ENCODE results near the gene TMEM123.

Gene TMEM123

DNA sequence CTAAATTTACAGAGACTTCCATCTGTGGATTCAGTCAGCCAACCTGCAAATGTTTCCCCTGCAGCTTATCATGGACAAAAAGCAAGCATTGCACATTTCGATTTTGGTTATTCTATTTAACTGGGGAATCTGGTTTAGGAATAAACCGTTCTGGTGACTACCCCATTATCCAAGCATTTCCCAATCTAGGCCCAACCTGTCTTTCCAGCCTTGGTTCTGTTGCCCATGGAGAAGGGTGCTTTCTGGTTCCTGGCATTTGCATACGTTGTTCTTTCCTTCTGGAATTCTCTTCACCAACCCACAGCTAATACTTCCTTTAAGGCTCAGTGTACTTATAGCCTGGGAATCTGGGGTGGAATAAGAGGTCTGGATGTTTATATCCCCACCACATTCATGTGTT, 1.4 kb upstream of the TMEM123 start:
- no peaks in the 10 kb centered on the region for H3K36me3 ChIP-seq (ENCODE audit: control insufficient read depth in 1 of 2, insufficient read depth in 2 of 2, low read length in 2 of 2)
- H3K9ac ChIP-seq (ENCODE audit: low read length): no peak overlapping the region
- peaks cover 19% of the 10 kb centered on the region for H3K79me1 ChIP-seq (ENCODE audit: low read length)
- H3K23ac ChIP-seq (ENCODE audit: low read length): no peak overlapping the region
- H2BK120ac ChIP-seq (ENCODE audit: insufficient read depth, low read length, poor library complexity): no peak overlapping the region
- H3K79me2 ChIP-seq (ENCODE audit: control insufficient read depth, insufficient read depth, low read length, poor library complexity): peaks cover 9% of the 10 kb centered on the region
- H3K18ac ChIP-seq (ENCODE audit: low read length): no peak overlapping the region
- H2AK5ac ChIP-seq (ENCODE audit: low read length): no peak overlapping the region
- no peak overlapping the region for H4K12ac ChIP-seq (ENCODE audit: low read depth, low read length)
- H3K14ac ChIP-seq (ENCODE audit: low read length): no peak overlapping the region
- no peak overlapping the region for H2BK12ac ChIP-seq (ENCODE audit: low read length)
- H4K91ac ChIP-seq (ENCODE audit: low read depth, low read length): no peak overlapping the region
- no peak overlapping the region for H3K4ac ChIP-seq (ENCODE audit: low read depth, low read length)
- no peak overlapping the region for H3K4me3 ChIP-seq (ENCODE audit: low read depth, low read length)
- peaks cover 0 to 9% of the 10 kb centered on the region in 2 experiments for H3K4me1 ChIP-seq (ENCODE audit: control insufficient read depth in 1 of 2, insufficient read depth in 2 of 2, low read length in 2 of 2)
- H4K8ac ChIP-seq (ENCODE audit: low read depth, low read length): no peak overlapping the region
- H3K4me2 ChIP-seq (ENCODE audit: low read length): no peak overlapping the region
- no peak overlapping the region for H3K27ac ChIP-seq (ENCODE audit: low read depth, low read length)
- no peak overlapping the region for H2AFZ ChIP-seq (ENCODE audit: insufficient read depth, low read length, poor library complexity)
- no peak for DNase-seq
- no CpG with 5 or more reads among the region's 3 CpGs for WGBS (ENCODE audit: extremely low coverage, insufficient coverage, insufficient read length)
- H3K27me3 ChIP-seq (ENCODE audit: insufficient read depth, low read length): no peaks in the 10 kb centered on the region
- H2BK5ac ChIP-seq (ENCODE audit: low read depth, low read length, poor library complexity): no peak overlapping the region
- no peaks in the 10 kb centered on the region for H3K9me3 ChIP-seq (ENCODE audit: insufficient read depth, low read depth, low read length)

DNA sequence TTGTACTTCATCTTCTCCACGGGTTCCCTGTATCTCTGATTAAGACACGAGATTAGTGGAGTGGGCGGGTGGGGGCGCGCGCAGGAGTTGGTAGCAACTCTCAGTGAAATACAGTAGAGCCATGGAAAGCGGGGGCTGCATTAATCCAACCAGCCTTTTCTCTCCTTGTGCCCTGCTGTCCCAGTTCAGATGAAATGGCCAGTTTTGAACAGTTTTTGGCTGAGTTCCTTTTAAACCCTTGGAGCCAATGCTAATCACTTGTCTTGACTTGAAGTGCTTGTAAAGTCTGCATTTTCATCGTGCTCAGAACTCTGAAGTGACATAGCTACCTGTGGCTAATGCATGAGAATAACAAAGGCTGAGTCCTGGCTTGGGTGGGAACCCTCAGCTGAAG, 734 bp upstream of the TMEM123 start:
- H3K9ac ChIP-seq (ENCODE audit: low read length): no peak overlapping the region
- no peaks in the 10 kb centered on the region for H3K27me3 ChIP-seq (ENCODE audit: insufficient read depth, low read length)
- DNase-seq: no peak
- peaks cover 0 to 9% of the 10 kb centered on the region in 2 experiments for H3K4me1 ChIP-seq (ENCODE audit: control insufficient read depth in 1 of 2, insufficient read depth in 2 of 2, low read length in 2 of 2)
- H2BK12ac ChIP-seq (ENCODE audit: low read length): no peak overlapping the region
- peak overlapping the region; percentile 55 for H2BK5ac ChIP-seq (ENCODE audit: low read depth, low read length, poor library complexity)
- H4K91ac ChIP-seq (ENCODE audit: low read depth, low read length): peak overlapping the region; percentile 68
- no CpG with 5 or more reads among the region's 8 CpGs for WGBS (ENCODE audit: extremely low coverage, insufficient coverage, insufficient read length)
- H3K4ac ChIP-seq (ENCODE audit: low read depth, low read length): no peak overlapping the region
- no peaks in the 10 kb centered on the region for H3K36me3 ChIP-seq (ENCODE audit: control insufficient read depth in 1 of 2, insufficient read depth in 2 of 2, low read length in 2 of 2)
- H2AK5ac ChIP-seq (ENCODE audit: low read length): no peak overlapping the region
- no peak overlapping the region for H3K14ac ChIP-seq (ENCODE audit: low read length)
- H3K9me3 ChIP-seq (ENCODE audit: insufficient read depth, low read depth, low read length): no peaks in the 10 kb centered on the region
- H3K18ac ChIP-seq (ENCODE audit: low read length): peak overlapping the region; percentile 71
- H3K4me2 ChIP-seq (ENCODE audit: low read length): peak overlapping the region; percentile 87
- H3K79me2 ChIP-seq (ENCODE audit: control insufficient read depth, insufficient read depth, low read length, poor library complexity): peaks cover 9% of the 10 kb centered on the region
- peak overlapping the region; percentile 75 for H2AFZ ChIP-seq (ENCODE audit: insufficient read depth, low read length, poor library complexity)
- H3K23ac ChIP-seq (ENCODE audit: low read length): no peak overlapping the region
- H3K79me1 ChIP-seq (ENCODE audit: low read length): peaks cover 19% of the 10 kb centered on the region
- H3K27ac ChIP-seq (ENCODE audit: low read depth, low read length): no peak overlapping the region
- peak overlapping the region; percentile 61 for H2BK120ac ChIP-seq (ENCODE audit: insufficient read depth, low read length, poor library complexity)
- H4K12ac ChIP-seq (ENCODE audit: low read depth, low read length): peak overlapping the region; percentile 12
- peak overlapping the region; percentile 97 for H3K4me3 ChIP-seq (ENCODE audit: low read depth, low read length)
- peak overlapping the region; percentile 55 for H4K8ac ChIP-seq (ENCODE audit: low read depth, low read length)

DNA sequence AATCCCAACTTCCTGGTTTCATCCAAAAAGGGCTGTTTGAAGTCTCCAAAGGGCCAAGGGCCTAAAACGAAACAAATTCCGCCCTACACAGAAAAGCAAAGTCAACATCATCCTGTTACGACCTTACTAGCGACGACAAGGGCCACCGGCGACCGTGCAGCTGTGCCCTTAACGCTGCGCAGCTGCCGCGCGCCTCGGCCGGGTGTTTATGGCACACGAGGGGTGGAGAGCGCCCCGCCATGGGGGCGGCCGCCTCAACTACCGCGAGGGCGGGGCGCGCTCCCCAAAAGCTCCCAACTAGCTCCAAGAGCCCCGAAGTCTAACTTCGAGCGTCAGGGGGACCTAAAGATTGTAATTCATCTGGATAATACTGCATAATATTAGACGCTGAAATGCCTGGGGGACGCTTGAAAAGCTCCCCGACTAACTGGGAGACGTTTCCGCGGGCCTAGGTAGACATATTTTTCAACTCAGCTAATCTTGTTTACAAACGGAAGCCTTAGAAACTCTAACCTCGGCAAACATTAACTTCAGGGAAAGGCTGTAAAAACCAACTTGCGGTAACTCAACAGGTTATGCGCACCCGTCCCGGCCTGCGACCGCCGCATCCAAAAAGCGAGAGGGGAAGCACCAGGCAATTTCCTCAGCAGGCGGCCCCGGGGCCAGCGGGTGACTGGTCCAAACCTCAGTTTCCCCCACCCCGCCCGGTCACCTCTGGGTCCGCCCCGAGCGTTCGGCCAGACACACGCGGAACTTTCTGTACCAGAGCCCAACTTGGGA, 694 bp downstream of the TMEM123 start:
- Histone ChIP-seq H3K4ac (ENCODE audit: low read depth, low read length) (peak overlapping the region; percentile 99), H3K4me2 (ENCODE audit: low read length) (peak overlapping the region; percentile 87), H3K27me3 (ENCODE audit: insufficient read depth, low read length) (no peaks in the 10 kb centered on the region), H2BK12ac (ENCODE audit: low read length) (peak overlapping the region; percentile 80), H3K4me1 (ENCODE audit: control insufficient read depth in 1 of 2, insufficient read depth in 2 of 2, low read length in 2 of 2) (peaks cover 0 to 9% of the 10 kb centered on the region in 2 experiments), H2BK5ac (ENCODE audit: low read depth, low read length, poor library complexity) (peak overlapping the region; percentile 86), H3K23ac (ENCODE audit: low read length) (no peak overlapping the region), H4K91ac (ENCODE audit: low read depth, low read length) (peak overlapping the region; percentile 91), H2AFZ (ENCODE audit: insufficient read depth, low read length, poor library complexity) (peak overlapping the region; percentile 74), H3K36me3 (ENCODE audit: control insufficient read depth in 1 of 2, insufficient read depth in 2 of 2, low read length in 2 of 2) (no peaks in the 10 kb centered on the region), H3K27ac (ENCODE audit: low read depth, low read length) (peak overlapping the region; percentile 67), H3K9me3 (ENCODE audit: insufficient read depth, low read depth, low read length) (no peaks in the 10 kb centered on the region), H3K14ac (ENCODE audit: low read length) (peak overlapping the region; percentile 98), H4K12ac (ENCODE audit: low read depth, low read length) (peak overlapping the region; percentile 86), H3K79me1 (ENCODE audit: low read length) (peaks cover 19% of the 10 kb centered on the region), H3K9ac (ENCODE audit: low read length) (peak overlapping the region; percentile 86), H3K18ac (ENCODE audit: low read length) (peak overlapping the region; percentile 96), H3K4me3 (ENCODE audit: low read depth, low read length) (peak overlapping the region; percentile 97), H2AK5ac (ENCODE audit: low read length) (peak overlapping the region; percentile 96), H3K79me2 (ENCODE audit: control insufficient read depth, insufficient read depth, low read length, poor library complexity) (peaks cover 9% of the 10 kb centered on the region), H2BK120ac (ENCODE audit: insufficient read depth, low read length, poor library complexity) (peak overlapping the region; percentile 81), H4K8ac (ENCODE audit: low read depth, low read length) (peak overlapping the region; percentile 97)
- DNase-seq: peak in 1 of 2 donors; percentile 50
- no CpG with 5 or more reads among the region's 55 CpGs for WGBS (ENCODE audit: extremely low coverage, insufficient coverage, insufficient read length)

DNA sequence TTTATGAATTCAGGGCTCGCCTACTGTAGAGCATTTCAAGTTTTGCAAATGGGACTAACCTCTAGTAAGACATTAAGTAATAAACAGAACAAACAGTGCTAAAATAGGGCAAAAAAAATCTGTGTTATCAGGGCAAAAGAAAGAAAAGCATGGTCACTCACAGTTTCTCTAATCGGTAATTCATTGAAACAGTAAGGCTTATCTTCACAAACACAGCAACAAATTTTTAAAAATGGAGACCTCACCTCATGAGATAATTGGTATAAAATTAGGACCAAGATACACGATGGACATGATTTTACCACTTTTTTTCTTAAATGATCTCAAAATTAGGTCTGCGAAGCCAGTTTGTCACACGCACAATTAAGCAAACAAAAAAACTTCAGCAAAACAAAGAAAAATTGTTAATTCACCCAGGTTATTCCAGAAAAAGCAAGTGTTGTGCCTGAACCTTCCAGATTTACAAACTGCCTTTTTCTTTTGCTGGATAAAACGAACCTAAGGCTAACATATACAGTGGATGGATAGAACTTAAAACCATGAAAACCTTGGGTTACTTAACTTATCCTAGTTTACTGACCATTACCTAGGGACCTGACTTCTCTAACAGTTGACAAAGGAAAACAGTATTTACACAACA, 1.4 kb downstream of the TMEM123 start:
- Histone ChIP-seq H3K79me1 (ENCODE audit: low read length) (peaks cover 19% of the 10 kb centered on the region), H3K9ac (ENCODE audit: low read length) (no peak overlapping the region), H3K23ac (ENCODE audit: low read length) (no peak overlapping the region), H4K8ac (ENCODE audit: low read depth, low read length) (no peak overlapping the region), H2AK5ac (ENCODE audit: low read length) (no peak overlapping the region), H3K4me1 (ENCODE audit: control insufficient read depth in 1 of 2, insufficient read depth in 2 of 2, low read length in 2 of 2) (peaks cover 0 to 9% of the 10 kb centered on the region in 2 experiments), H2AFZ (ENCODE audit: insufficient read depth, low read length, poor library complexity) (no peak overlapping the region), H3K4me3 (ENCODE audit: low read depth, low read length) (no peak overlapping the region), H3K14ac (ENCODE audit: low read length) (no peak overlapping the region), H2BK12ac (ENCODE audit: low read length) (no peak overlapping the region), H3K79me2 (ENCODE audit: control insufficient read depth, insufficient read depth, low read length, poor library complexity) (peaks cover 9% of the 10 kb centered on the region), H3K4ac (ENCODE audit: low read depth, low read length) (no peak overlapping the region), H4K12ac (ENCODE audit: low read depth, low read length) (no peak overlapping the region), H3K27ac (ENCODE audit: low read depth, low read length) (no peak overlapping the region), H4K91ac (ENCODE audit: low read depth, low read length) (no peak overlapping the region), H3K4me2 (ENCODE audit: low read length) (peak overlapping the region; percentile 87), H2BK120ac (ENCODE audit: insufficient read depth, low read length, poor library complexity) (no peak overlapping the region), H3K36me3 (ENCODE audit: control insufficient read depth in 1 of 2, insufficient read depth in 2 of 2, low read length in 2 of 2) (no peaks in the 10 kb centered on the region), H2BK5ac (ENCODE audit: low read depth, low read length, poor library complexity) (no peak overlapping the region), H3K27me3 (ENCODE audit: insufficient read depth, low read length) (no peaks in the 10 kb centered on the region), H3K18ac (ENCODE audit: low read length) (no peak overlapping the region), H3K9me3 (ENCODE audit: insufficient read depth, low read depth, low read length) (no peaks in the 10 kb centered on the region)
- whole genome bisulfite sequencing (ENCODE audit: extremely low coverage, insufficient coverage, insufficient read length): no CpG with 5 or more reads among the region's 6 CpGs
- DNase-seq: no peak
